TTC549 (cell line): ENCODE measurements around the gene FOXO6.

Experiments used
- FAIRE-seq: peaks from 2 replicates; lab custom pipeline; 2012; peaks lifted over from hg19 to GRCh38; lab: Jason Lieb, UNC

FOXO6 gene

GRCh38 chr1:41409825-41410224 is 48.6 kb downstream of the FOXO6 start:
- FAIRE-seq = no peak

DNA sequence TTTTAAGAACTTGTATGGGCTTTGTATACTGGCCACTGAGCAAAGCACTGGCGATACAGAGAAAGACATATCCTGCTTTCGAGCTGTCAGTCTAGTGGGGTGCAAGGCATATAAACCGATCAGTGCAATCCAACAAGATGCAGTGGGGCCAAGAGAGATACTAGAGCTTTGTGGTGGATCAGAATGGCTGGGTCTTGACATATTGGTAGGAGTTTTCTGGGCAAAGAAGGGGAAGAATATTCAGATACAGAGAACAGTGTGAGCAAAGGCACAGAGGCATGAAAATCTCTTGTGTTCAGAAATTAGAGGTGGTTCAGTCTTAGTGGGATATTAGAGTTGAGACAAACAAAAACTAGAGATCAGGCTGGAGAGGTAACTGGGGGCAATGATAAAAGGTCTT is 49.2 kb downstream of the FOXO6 start:
- no peak for FAIRE-seq

GRCh38 chr1:41411229-41411628 is 50.0 kb downstream of the FOXO6 start:
- no peak for FAIRE-seq

GRCh38 chr1:41412748-41413147 is 51.5 kb downstream of the FOXO6 start:
- no peak for FAIRE-seq

DNA sequence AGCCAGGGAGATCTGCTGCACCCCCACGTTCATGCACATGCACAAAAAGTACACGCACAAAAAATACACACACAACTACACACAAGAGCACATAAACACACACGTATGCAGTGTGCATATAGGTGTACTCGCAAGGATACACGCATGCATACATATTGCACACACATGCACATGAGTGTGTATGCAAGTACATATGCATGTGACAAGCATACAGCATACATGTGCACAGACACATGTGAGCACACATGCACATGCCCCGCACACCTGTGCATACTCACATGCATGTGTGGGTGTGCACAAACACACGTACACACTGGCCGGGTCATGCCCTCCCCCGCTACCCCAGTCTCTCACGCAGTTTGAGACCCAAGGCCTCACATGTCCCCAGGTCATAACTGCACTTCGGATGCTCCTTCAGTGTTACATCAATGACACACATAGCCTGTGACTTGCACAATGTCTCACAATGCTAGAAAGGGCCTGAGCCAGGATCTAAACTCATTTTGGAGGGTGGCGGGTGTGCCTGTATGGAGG is 52.6 kb downstream of the FOXO6 start:
- no peak for FAIRE-seq

DNA sequence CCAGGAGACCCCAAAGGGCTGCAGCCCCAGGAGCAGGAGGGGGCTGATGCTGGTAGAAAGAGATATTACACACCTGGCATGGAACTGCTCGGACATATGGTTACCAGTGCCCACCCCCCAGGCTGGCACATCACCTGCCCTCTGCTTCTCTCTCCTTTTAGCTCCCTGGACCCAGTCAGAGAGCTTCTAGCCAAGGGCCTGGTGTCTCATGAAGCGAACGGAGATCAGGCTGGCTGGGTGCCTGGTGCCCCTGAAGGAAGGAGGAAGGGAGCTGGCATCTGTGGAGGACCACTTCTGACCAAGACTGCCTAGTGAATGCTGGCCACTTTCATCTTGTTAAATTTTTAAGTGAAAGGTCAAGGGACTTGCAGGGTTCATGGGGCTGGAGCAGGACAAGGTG is 53.1 kb downstream of the FOXO6 start:
- no peak for FAIRE-seq

- FAIRE-seq = no peak
Observed at GRCh38 chr1:41414716-41415306, 53.6 kb downstream of the FOXO6 start.

GRCh38 chr1:41416081-41416480 is 54.8 kb downstream of the FOXO6 start:
- FAIRE-seq = no peak

DNA sequence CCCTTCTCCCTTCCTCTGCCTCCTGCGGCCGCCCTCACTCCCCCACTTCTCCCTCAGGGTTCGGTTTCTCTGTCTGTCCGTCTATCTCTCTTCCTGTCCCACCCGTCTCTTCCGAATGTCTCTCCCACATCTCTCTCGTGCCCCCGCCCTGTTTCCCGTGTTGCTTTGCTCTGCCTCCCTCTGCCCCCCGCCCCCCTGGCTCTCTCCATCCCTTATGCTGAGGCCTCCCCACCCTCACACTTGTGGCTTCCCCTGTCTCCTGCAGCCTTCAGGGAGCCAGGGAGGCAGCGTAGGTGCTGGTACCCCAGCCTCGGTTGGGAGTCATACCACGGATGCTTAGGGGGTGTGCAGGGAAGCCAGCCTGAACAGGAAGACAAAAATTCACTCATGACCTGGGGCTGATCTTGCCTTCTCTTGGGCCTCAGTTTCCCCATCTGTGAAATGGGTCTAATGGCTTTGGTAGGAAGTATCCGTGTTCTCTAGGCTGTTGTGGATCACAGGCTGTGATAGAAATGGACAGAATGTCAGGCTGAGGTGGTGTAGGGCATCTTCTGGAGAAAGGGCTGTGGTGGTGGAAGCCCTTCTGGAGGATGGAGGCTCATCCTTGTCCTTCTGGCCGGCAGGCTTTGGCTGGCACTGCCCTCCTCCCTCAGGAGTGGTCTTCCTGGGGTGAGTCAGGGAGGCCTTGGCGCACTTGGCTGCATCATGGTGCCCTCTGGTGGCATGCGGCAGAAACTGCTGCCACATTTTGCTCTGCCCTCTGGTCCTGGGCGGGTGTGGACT is 55.5 kb downstream of the FOXO6 start:
- FAIRE-seq = no peak

DNA sequence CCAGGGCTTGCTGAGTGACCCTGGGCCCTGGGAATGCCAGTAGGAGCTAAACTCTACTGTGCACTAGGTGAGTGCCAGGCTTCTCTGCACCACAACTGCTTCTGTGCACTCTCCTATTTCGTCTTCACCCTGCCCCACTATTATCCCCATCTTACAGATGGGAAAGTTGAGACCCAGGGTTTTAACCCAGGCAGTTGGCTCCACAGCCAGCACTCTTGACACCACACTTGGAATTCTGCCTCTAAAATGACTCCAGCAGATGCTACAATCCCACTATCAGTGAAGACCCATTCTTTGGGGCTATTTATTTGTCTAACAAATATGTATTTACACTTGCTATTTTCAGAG is 56.1 kb downstream of the FOXO6 start:
- FAIRE-seq = no peak

DNA sequence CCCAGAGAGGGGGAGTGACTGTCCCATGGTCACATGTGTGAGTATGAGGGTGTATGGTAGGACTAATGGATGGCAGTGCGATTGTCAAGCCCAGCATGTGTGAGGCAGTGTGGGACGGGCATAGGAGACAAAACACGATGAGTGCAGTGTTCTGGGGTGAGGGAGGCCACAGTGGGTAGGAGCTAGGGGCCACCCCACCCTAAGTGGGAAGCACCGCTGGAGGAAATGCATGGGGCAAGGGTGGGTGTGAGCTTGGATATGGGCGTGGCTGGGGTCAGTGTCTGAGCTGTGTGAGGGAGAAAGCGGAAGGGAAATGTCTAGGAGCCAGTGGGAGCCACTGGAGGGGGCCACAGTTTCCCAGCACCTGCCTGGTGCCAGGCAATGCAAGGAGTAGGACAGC is 56.5 kb downstream of the FOXO6 start:
- no peak for FAIRE-seq

GRCh38 chr1:41418857-41419583 is 57.8 kb downstream of the FOXO6 start:
- no peak for FAIRE-seq

GRCh38 chr1:41419584-41420295 is 58.5 kb downstream of the FOXO6 start:
- no peak for FAIRE-seq

DNA sequence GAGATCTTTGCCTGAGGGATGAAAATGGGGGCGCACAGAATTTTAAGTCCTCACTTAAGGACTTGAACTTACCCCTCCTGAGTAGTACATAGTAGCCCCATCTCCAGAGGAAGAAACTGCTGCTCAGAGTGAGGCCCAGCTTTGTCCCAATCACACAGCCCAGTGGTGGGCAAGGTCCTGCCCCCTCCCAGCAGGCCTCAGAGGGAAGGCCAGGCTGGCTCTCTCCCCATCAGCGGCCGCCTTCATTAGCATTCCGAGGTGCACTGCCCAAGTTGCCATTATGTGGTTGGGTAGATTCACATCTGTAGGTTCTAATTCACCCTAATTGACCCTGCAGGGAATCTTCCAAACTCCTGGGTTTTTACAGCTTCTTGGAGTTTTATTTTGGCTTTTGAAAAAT is 59.1 kb downstream of the FOXO6 start:
- no peak for FAIRE-seq

DNA sequence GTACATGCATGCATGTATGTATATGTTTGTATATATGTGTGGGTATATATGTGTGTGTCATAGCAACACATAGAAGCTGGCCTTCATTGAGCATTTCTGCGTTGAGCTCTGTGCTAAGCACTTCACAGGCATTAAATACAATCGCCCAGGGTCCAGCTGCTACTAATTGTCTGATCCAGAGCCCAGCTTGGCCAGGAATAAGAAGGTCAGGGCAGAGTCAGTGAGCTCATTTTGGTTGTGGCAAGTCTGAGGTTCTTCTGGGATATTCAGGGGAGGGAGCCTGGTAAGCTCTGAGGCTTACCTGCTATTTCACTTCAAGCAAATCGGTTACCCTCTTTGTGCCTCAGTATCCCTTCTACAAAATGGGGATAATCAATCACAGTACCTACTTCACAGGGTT is 59.6 kb downstream of the FOXO6 start:
- FAIRE-seq = no peak

- FAIRE-seq = no peak
Observed at GRCh38 chr1:41422306-41422705, 61.1 kb downstream of the FOXO6 start.

GRCh38 chr1:41423511-41424191 is 62.4 kb downstream of the FOXO6 start:
- FAIRE-seq = no peak

- no peak for FAIRE-seq
Observed at GRCh38 chr1:41424581-41425118, 63.4 kb downstream of the FOXO6 start.

DNA sequence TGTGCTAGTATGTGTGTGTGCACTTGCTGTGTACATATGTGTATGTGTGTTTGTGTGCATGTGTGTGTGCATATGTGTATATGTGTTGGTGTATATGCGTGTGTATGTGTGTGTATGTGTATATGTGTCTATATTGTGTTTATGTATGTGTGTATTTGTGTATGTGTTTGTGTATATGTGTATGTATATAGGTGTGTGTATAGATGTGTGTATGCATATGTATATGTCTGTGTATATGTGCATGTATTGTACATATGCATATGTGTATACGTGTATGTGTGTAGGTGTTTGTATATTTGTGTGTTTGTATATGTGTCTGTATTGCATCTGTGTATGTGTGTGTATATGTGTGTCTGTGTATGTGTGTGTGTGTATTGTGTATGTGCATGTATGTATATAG is 64.1 kb downstream of the FOXO6 start:
- FAIRE-seq = no peak

DNA sequence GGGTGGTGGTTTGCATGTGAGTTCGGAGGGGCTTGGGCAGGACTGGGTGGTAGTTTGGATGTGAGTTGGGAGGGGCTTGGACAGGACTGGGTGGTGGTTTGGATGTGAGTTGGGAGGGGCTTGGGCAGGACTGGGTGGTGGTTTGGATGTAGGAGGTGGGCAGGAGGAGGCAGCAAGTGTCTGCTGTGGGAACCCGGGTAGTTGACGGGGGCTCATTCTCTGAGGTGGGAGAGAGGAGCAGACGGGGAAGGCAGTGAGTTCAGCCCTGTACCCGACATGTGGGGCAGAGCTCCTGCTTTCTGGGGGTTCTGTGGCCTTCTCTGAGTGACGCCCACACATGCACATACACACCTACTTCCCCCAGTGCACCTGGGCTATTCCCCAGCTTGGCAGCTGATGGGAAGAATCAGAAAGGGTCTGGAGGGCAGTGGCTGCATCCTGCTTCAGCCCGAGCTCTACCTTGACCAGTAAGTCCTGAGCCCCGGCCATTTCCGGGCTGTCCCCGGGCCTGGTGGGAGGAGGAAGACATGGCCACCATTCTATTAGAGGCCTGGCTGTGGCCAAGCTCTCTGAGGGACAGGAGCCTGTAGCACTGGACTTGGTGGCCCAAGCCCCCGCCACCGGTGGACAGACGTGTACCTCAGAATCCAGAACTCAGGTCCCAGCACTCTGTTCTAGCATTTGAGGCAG is 65.1 kb downstream of the FOXO6 start:
- FAIRE-seq = no peak
